Measurements from ENCODE around the gene ACOT11.

- TF ChIP-seq, protein P1, sequence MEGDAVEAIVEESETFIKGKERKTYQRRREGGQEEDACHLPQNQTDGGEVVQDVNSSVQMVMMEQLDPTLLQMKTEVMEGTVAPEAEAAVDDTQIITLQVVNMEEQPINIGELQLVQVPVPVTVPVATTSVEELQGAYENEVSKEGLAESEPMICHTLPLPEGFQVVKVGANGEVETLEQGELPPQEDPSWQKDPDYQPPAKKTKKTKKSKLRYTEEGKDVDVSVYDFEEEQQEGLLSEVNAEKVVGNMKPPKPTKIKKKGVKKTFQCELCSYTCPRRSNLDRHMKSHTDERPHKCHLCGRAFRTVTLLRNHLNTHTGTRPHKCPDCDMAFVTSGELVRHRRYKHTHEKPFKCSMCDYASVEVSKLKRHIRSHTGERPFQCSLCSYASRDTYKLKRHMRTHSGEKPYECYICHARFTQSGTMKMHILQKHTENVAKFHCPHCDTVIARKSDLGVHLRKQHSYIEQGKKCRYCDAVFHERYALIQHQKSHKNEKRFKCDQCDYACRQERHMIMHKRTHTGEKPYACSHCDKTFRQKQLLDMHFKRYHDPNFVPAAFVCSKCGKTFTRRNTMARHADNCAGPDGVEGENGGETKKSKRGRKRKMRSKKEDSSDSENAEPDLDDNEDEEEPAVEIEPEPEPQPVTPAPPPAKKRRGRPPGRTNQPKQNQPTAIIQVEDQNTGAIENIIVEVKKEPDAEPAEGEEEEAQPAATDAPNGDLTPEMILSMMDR (IDR thresholded peaks at IDR 0.05), result no peak
- no peak for TF ChIP-seq POLR2A (IDR thresholded peaks at IDR 0.05)
Observed at GRCh38 chr1:54567961-54568360, 19.9 kb downstream of the ACOT11 start.

All from thyroid gland (tissue), 4 donors.